ENCODE results near the gene SLC44A3. TPM values are rescaled to one million over a fixed set of nuclear protein-coding genes. Genes with fewer than 3 reads are reported as not detected.

SLC44A3 gene
- total RNA-seq, 5 donors from 2014 or later (not counting 1 experiment from before 2014, with no cell fraction given) = 0.30 to 0.99 (median 0.74) TPM; not detected in 1

DNA sequence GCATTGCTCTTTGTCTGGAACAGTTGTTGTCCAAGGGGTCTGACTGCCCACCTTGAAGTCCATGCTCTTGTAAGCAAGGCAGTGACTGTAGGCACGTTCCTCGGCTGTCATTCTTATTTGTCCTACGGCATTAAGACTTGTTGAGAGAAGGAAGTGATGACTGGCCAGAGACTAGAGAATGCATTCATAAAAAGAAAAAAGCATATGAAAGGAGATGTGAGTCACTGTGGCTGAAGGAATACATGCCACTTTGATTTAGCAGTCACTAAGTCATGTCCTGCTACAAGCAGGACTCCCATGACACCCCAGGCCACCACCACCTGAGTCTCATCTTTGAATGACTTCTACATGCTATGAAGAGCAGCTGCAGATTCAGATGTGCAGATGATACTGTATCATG is 56.2 kb downstream of the SLC44A3 start:
- CTCF ChIA-PET = no interaction called here
- 90% methylated on average over 3 of the region's 3 CpGs for WGBS (ENCODE audit: insufficient coverage)
- ATAC-seq (replicated peaks in 1 of 4) (no peak), DNase-seq (no peak)
- H3K27me3 Mint-ChIP-seq = peaks cover 0 to 11% of the 10 kb centered on the region in 2 donors
- peaks cover 0 to 8% (median 7%) of the 10 kb centered on the region in 3 donors for H3K4me1 Mint-ChIP-seq
- Histone ChIP-seq H3K9me3 (no peaks in the 10 kb centered on the region), H3K36me3 (ENCODE audit: control insufficient read depth in 2 of 2, extremely low read depth in 1 of 2, insufficient read depth in 1 of 2, low read length in 1 of 2) (no peaks in the 10 kb centered on the region), H3K4me1 (ENCODE audit: control insufficient read depth in 1 of 2, extremely low read depth in 1 of 2, insufficient read depth in 2 of 2, low read length in 2 of 2) (no peaks in the 10 kb centered on the region), H3K27ac (ENCODE audit: low read length) (no peak overlapping the region), H3K4me3 (ENCODE audit: control insufficient read depth in 1 of 2, extremely low read depth in 1 of 2, low read length in 1 of 2) (no peak overlapping the region), H3K27me3 (replicated peaks in 1 of 2; ENCODE audit: control insufficient read depth in 2 of 2, extremely low read depth in 1 of 2, insufficient read depth in 2 of 2, low read length in 1 of 2) (peaks cover 0 to 3% of the 10 kb centered on the region in 2 experiments)
- no peaks in the 10 kb centered on the region for H3K9me3 Mint-ChIP-seq
- H3K36me3 Mint-ChIP-seq = no peaks in the 10 kb centered on the region
- no peak overlapping the region for H3K27ac Mint-ChIP-seq
- POLR2A ChIA-PET = no interaction called here
- no peak overlapping the region for H3K4me3 Mint-ChIP-seq

DNA sequence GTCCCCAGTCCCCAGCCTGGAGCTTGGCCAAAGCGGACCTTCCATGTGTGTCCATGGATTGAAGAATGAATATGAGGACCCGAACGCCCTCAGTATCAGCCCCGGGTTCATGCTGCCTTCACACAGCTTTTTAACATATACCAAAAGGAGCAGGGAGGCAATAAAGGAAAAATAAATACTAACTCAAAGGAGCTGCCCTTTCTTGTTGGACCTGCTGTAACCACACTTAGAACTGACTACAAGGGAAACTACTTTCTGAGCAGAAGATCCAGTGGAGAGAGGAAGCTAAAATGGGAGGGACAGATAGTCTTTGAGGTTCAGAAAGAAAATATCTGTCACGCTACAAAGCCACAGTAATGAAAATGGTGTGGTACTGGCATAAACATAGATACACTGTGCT is 58.2 kb downstream of the SLC44A3 start:
- no peak overlapping the region for H3K4me3 ChIP-seq (ENCODE audit: control insufficient read depth in 1 of 2, extremely low read depth in 1 of 2, low read length in 1 of 2)
- Mint-ChIP-seq H3K4me1 (peaks cover 9 to 16% (median 11%) of the 10 kb centered on the region in 3 donors), H3K9me3 (no peaks in the 10 kb centered on the region), H3K4me3 (no peak overlapping the region), H3K36me3 (no peaks in the 10 kb centered on the region), H3K27me3 (peaks cover 0 to 11% of the 10 kb centered on the region in 2 donors), H3K27ac (no peak overlapping the region)
- no peak for ATAC-seq (replicated peaks in 1 of 4)
- DNase-seq = no peak
- H3K27ac ChIP-seq (ENCODE audit: low read length) = no peak overlapping the region
- WGBS (ENCODE audit: insufficient coverage) = no CpG with 5 or more reads among the region's 5 CpGs
- H3K27me3 ChIP-seq (replicated peaks in 1 of 2; ENCODE audit: control insufficient read depth in 2 of 2, extremely low read depth in 1 of 2, insufficient read depth in 2 of 2, low read length in 1 of 2) = peaks cover 0 to 3% of the 10 kb centered on the region in 2 experiments
- no peaks in the 10 kb centered on the region for H3K9me3 ChIP-seq
- no peaks in the 10 kb centered on the region for H3K36me3 ChIP-seq (ENCODE audit: control insufficient read depth in 2 of 2, extremely low read depth in 1 of 2, insufficient read depth in 1 of 2, low read length in 1 of 2)
- H3K4me1 ChIP-seq (ENCODE audit: control insufficient read depth in 1 of 2, extremely low read depth in 1 of 2, insufficient read depth in 2 of 2, low read length in 2 of 2) = peaks cover 0 to 4% of the 10 kb centered on the region in 2 experiments
- CTCF ChIA-PET = no interaction called here
- POLR2A ChIA-PET = no interaction called here

DNA sequence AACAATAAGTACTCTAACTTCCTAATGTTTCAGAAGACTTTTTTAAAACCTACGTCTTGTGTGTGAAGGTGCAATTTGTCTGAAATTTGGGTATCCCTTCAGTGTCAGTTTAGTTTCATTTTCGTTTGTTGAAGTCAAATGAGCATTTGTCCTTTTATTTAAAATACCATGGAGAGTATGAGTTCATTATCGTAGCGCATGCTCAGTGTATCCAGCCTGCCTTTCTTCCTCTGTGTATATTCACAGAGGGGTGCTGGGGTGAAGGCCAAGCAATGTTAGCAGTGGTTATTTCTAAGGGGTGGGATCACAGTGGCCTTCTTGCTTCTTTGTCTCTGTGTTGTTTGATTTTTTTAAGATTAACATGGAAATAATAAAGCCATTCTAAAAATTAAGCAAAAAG is 63.5 kb downstream of the SLC44A3 start:
- POLR2A ChIA-PET = no interaction called here

GRCh38 chr1:94884106-94884505 is 63.9 kb downstream of the SLC44A3 start:
- Histone ChIP-seq H3K4me3 (ENCODE audit: control insufficient read depth in 1 of 2, extremely low read depth in 1 of 2, low read length in 1 of 2) (no peak overlapping the region), H3K27me3 (replicated peaks in 1 of 2; ENCODE audit: control insufficient read depth in 2 of 2, extremely low read depth in 1 of 2, insufficient read depth in 2 of 2, low read length in 1 of 2) (no peaks in the 10 kb centered on the region), H3K36me3 (ENCODE audit: control insufficient read depth in 2 of 2, extremely low read depth in 1 of 2, insufficient read depth in 1 of 2, low read length in 1 of 2) (no peaks in the 10 kb centered on the region), H3K27ac (ENCODE audit: low read length) (no peak overlapping the region), H3K4me1 (ENCODE audit: control insufficient read depth in 1 of 2, extremely low read depth in 1 of 2, insufficient read depth in 2 of 2, low read length in 2 of 2) (peaks cover 4 to 10% of the 10 kb centered on the region in 2 experiments), H3K9me3 (no peaks in the 10 kb centered on the region)
- CTCF ChIA-PET = no interaction called here
- 91% methylated on average over 5 of the region's 6 CpGs for WGBS (ENCODE audit: insufficient coverage)
- Mint-ChIP-seq H3K36me3 (no peaks in the 10 kb centered on the region), H3K27me3 (no peaks in the 10 kb centered on the region), H3K4me1 (peaks cover 13 to 18% (median 17%) of the 10 kb centered on the region in 3 donors), H3K4me3 (peak overlapping the region in 1 of 3 donors; percentile 61), H3K27ac (peak overlapping the region; percentile 60 to 85), H3K9me3 (no peaks in the 10 kb centered on the region)
- DNase-seq (no peak), ATAC-seq (replicated peaks in 1 of 4) (no peak)
- POLR2A ChIA-PET = no interaction called here

More for the DNA sequence above, 63.5 kb downstream of the SLC44A3 start:
- H3K36me3 Mint-ChIP-seq = no peaks in the 10 kb centered on the region
- Histone ChIP-seq H3K27me3 (replicated peaks in 1 of 2; ENCODE audit: control insufficient read depth in 2 of 2, extremely low read depth in 1 of 2, insufficient read depth in 2 of 2, low read length in 1 of 2) (no peaks in the 10 kb centered on the region), H3K4me1 (ENCODE audit: control insufficient read depth in 1 of 2, extremely low read depth in 1 of 2, insufficient read depth in 2 of 2, low read length in 2 of 2) (peaks cover 4 to 10% of the 10 kb centered on the region in 2 experiments), H3K9me3 (no peaks in the 10 kb centered on the region), H3K4me3 (ENCODE audit: control insufficient read depth in 1 of 2, extremely low read depth in 1 of 2, low read length in 1 of 2) (no peak overlapping the region), H3K27ac (ENCODE audit: low read length) (no peak overlapping the region), H3K36me3 (ENCODE audit: control insufficient read depth in 2 of 2, extremely low read depth in 1 of 2, insufficient read depth in 1 of 2, low read length in 1 of 2) (no peaks in the 10 kb centered on the region)
- 0% methylated on average over 1 of the region's 4 CpGs for WGBS (ENCODE audit: insufficient coverage)
- ATAC-seq (replicated peaks in 1 of 4) = peak; percentile 55 to 86 (median 64)
- peaks cover 13 to 18% (median 17%) of the 10 kb centered on the region in 3 donors for H3K4me1 Mint-ChIP-seq
- peak overlapping the region; percentile 43 to 61 (median 53) for H3K4me3 Mint-ChIP-seq
- H3K27ac Mint-ChIP-seq = peak overlapping the region; percentile 60 to 85
- no peaks in the 10 kb centered on the region for H3K9me3 Mint-ChIP-seq
- no peaks in the 10 kb centered on the region for H3K27me3 Mint-ChIP-seq
- CTCF ChIA-PET = no interaction called here
- peak in 1 of 35 experiments; percentile 31 for DNase-seq

DNA sequence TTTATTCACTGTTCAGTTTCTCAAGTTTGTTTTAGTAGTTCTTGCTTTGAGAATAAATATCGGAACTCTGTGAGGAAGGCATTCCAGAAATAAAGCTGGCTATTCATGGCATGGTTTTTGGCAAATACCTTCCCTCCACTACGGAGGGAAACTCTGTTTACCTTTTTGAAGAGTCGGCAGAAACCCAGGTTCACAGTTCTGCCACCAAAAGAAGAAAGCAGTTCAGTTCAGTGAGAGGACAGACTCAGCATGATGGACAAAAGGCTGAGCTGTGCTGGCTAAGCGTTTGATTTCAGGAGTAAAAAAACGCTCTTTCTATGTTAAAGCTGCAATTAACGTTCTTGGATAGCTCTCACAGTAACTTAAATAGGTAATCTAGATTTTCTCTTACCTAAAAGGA is 64.3 kb downstream of the SLC44A3 start:
- Mint-ChIP-seq H3K4me3 (peak overlapping the region in 1 of 3 donors; percentile 61), H3K27me3 (no peaks in the 10 kb centered on the region), H3K36me3 (no peaks in the 10 kb centered on the region), H3K9me3 (no peaks in the 10 kb centered on the region), H3K4me1 (peaks cover 13 to 18% (median 17%) of the 10 kb centered on the region in 3 donors), H3K27ac (no peak overlapping the region)
- ChIA-PET CTCF (no interaction called here), POLR2A (no interaction called here)
- DNase-seq = no peak
- Histone ChIP-seq H3K27ac (ENCODE audit: low read length) (no peak overlapping the region), H3K4me1 (ENCODE audit: control insufficient read depth in 1 of 2, extremely low read depth in 1 of 2, insufficient read depth in 2 of 2, low read length in 2 of 2) (peaks cover 4 to 10% of the 10 kb centered on the region in 2 experiments), H3K4me3 (ENCODE audit: control insufficient read depth in 1 of 2, extremely low read depth in 1 of 2, low read length in 1 of 2) (no peak overlapping the region), H3K9me3 (no peaks in the 10 kb centered on the region), H3K27me3 (replicated peaks in 1 of 2; ENCODE audit: control insufficient read depth in 2 of 2, extremely low read depth in 1 of 2, insufficient read depth in 2 of 2, low read length in 1 of 2) (no peaks in the 10 kb centered on the region), H3K36me3 (ENCODE audit: control insufficient read depth in 2 of 2, extremely low read depth in 1 of 2, insufficient read depth in 1 of 2, low read length in 1 of 2) (no peaks in the 10 kb centered on the region)
- 83% methylated on average over 1 of the region's 6 CpGs for WGBS (ENCODE audit: insufficient coverage)
- no peak for ATAC-seq (replicated peaks in 1 of 4)

- WGBS (ENCODE audit: insufficient coverage) = 100% methylated on average over 3 of the region's 5 CpGs
- no peaks in the 10 kb centered on the region for H3K27me3 Mint-ChIP-seq
- H3K27ac Mint-ChIP-seq = no peak overlapping the region
- no peak overlapping the region for H3K4me3 Mint-ChIP-seq
- peaks cover 13 to 18% (median 17%) of the 10 kb centered on the region in 3 donors for H3K4me1 Mint-ChIP-seq
- H3K9me3 Mint-ChIP-seq = no peaks in the 10 kb centered on the region
- DNase-seq (no peak), ATAC-seq (replicated peaks in 1 of 4) (no peak)
- H3K4me3 ChIP-seq (ENCODE audit: control insufficient read depth in 1 of 2, extremely low read depth in 1 of 2, low read length in 1 of 2) = no peak overlapping the region
- H3K27me3 ChIP-seq (replicated peaks in 1 of 2; ENCODE audit: control insufficient read depth in 2 of 2, extremely low read depth in 1 of 2, insufficient read depth in 2 of 2, low read length in 1 of 2) = no peaks in the 10 kb centered on the region
- ChIA-PET POLR2A (no interaction called here), CTCF (no interaction called here)
- peaks cover 4 to 10% of the 10 kb centered on the region in 2 experiments for H3K4me1 ChIP-seq (ENCODE audit: control insufficient read depth in 1 of 2, extremely low read depth in 1 of 2, insufficient read depth in 2 of 2, low read length in 2 of 2)
- H3K36me3 Mint-ChIP-seq = no peaks in the 10 kb centered on the region
- no peaks in the 10 kb centered on the region for H3K36me3 ChIP-seq (ENCODE audit: control insufficient read depth in 2 of 2, extremely low read depth in 1 of 2, insufficient read depth in 1 of 2, low read length in 1 of 2)
- H3K9me3 ChIP-seq = no peaks in the 10 kb centered on the region
- H3K27ac ChIP-seq (ENCODE audit: low read length) = no peak overlapping the region
These were observed 66.2 kb downstream of the SLC44A3 start for GRCh38 chr1:94886361-94886760.

GRCh38 chr1:94887106-94887505 is 66.9 kb downstream of the SLC44A3 start:
- H3K9me3 Mint-ChIP-seq = no peaks in the 10 kb centered on the region
- Histone ChIP-seq H3K27ac (ENCODE audit: low read length) (no peak overlapping the region), H3K9me3 (no peaks in the 10 kb centered on the region), H3K36me3 (ENCODE audit: control insufficient read depth in 2 of 2, extremely low read depth in 1 of 2, insufficient read depth in 1 of 2, low read length in 1 of 2) (no peaks in the 10 kb centered on the region), H3K27me3 (replicated peaks in 1 of 2; ENCODE audit: control insufficient read depth in 2 of 2, extremely low read depth in 1 of 2, insufficient read depth in 2 of 2, low read length in 1 of 2) (no peaks in the 10 kb centered on the region), H3K4me1 (ENCODE audit: control insufficient read depth in 1 of 2, extremely low read depth in 1 of 2, insufficient read depth in 2 of 2, low read length in 2 of 2) (peaks cover 4 to 10% of the 10 kb centered on the region in 2 experiments), H3K4me3 (ENCODE audit: control insufficient read depth in 1 of 2, extremely low read depth in 1 of 2, low read length in 1 of 2) (no peak overlapping the region)
- no peak for ATAC-seq (replicated peaks in 1 of 4)
- no peaks in the 10 kb centered on the region for H3K27me3 Mint-ChIP-seq
- H3K36me3 Mint-ChIP-seq = no peaks in the 10 kb centered on the region
- no peak overlapping the region for H3K4me3 Mint-ChIP-seq
- ChIA-PET POLR2A (no interaction called here), CTCF (no interaction called here)
- peaks cover 13 to 18% (median 17%) of the 10 kb centered on the region in 3 donors for H3K4me1 Mint-ChIP-seq
- no CpG with 5 or more reads among the region's 3 CpGs for WGBS (ENCODE audit: insufficient coverage)
- no peak for DNase-seq
- no peak overlapping the region for H3K27ac Mint-ChIP-seq
